ENCODE results near the gene SLC26A9. TPM values are rescaled to one million over a fixed set of nuclear protein-coding genes. Genes with fewer than 3 reads are reported as not detected.

The SLC26A9 gene
- total and polyA plus RNA-seq, 2 donors (not counting 3 experiments of a cell fraction or from before 2014, with no cell fraction given): 0.10 to 0.20 TPM

GRCh38 chr1:205922806-205923205 lies 20.4 kb downstream of the SLC26A9 start:
- ChIA-PET CTCF (interaction anchor here (1.2 to 27.5 kb wide), 2 partner anchors 15 to 59 kb away, joined by 4 to 1606 read pairs; no protein-coding TSS in a partner anchor), POLR2A (no interaction called here)

More at GRCh38 chr1:205922806-205923205, 20.4 kb downstream of the SLC26A9 start:
- Histone ChIP-seq H3K4me3 (replicated peaks in 1 of 3; ENCODE audit: insufficient read depth in 1 of 3, low read depth in 1 of 3, low read length in 3 of 3) (no peak overlapping the region), H3K27me3 (ENCODE audit: control insufficient read depth in 2 of 2, insufficient read depth in 2 of 2, low read length in 2 of 2) (no peaks in the 10 kb centered on the region), H3K9me3 (replicated peaks; ENCODE audit: control insufficient read depth, insufficient read depth, low read length) (no peaks in the 10 kb centered on the region), H3K79me2 (ENCODE audit: control insufficient read depth, insufficient read depth, low read length) (no peaks in the 10 kb centered on the region), H3K4me1 (ENCODE audit: control insufficient read depth, extremely low read depth, insufficient read depth, low read length) (no peaks in the 10 kb centered on the region), H3K36me3 (ENCODE audit: control insufficient read depth in 2 of 2, extremely low read depth in 1 of 2, insufficient read depth in 2 of 2, low read length in 2 of 2) (no peaks in the 10 kb centered on the region), H3K27ac (ENCODE audit: insufficient read depth, low read depth, low read length) (no peak overlapping the region), H2AFZ (ENCODE audit: low read depth, low read length) (no peak overlapping the region), H3K9ac (replicated peaks; ENCODE audit: extremely low read depth, insufficient read depth, low read length) (no peak overlapping the region), H3K9me1 (replicated peaks; ENCODE audit: control insufficient read depth, extremely low read depth, insufficient read depth, low read length) (no peaks in the 10 kb centered on the region), H3K4me2 (ENCODE audit: insufficient read depth, low read length) (no peak overlapping the region), H4K20me1 (replicated peaks; ENCODE audit: control insufficient read depth, extremely low read depth, insufficient read depth, low read length) (no peaks in the 10 kb centered on the region)
- dilution Hi-C loops (cut with MboI; ENCODE audit: extremely low pct_ligation_motif_present, low sequenced_read_pairs) (no loop called here), intact Hi-C loops (cut with micrococcal nuclease) (no loop called here)
- no peak for TF ChIP-seq EZH2 (IDR thresholded peaks at IDR 0.05; ENCODE audit: borderline replicate concordance, low read depth, low read length, severe bottlenecking)
- TF ChIP-seq, protein P1, sequence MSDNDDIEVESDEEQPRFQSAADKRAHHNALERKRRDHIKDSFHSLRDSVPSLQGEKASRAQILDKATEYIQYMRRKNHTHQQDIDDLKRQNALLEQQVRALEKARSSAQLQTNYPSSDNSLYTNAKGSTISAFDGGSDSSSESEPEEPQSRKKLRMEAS (IDR thresholded peaks at IDR 0.05; ENCODE audit: insufficient read depth, insufficient read length): no peak
- TF ChIP-seq MYC (IDR thresholded peaks at IDR 0.05; ENCODE audit: low read depth, low read length): no peak
- TF ChIP-seq POLR2A (IDR thresholded peaks at IDR 0.05; ENCODE audit: low read depth, low read length): no peak
- TF ChIP-seq GATA2 (IDR thresholded peaks at IDR 0.05; ENCODE audit: insufficient read depth, insufficient read length, low read depth, low read length): no peak
- TF ChIP-seq CTCF (IDR thresholded peaks at IDR 0.05; ENCODE audit: extremely low read depth in 1 of 2, insufficient read depth in 1 of 2, low read depth in 1 of 2, low read length in 2 of 2): no peak
- TF ChIP-seq FOS (IDR thresholded peaks at IDR 0.05; ENCODE audit: borderline replicate concordance, insufficient read depth, low read length): no peak
- TF ChIP-seq POLR2AphosphoS5 (IDR thresholded peaks at IDR 0.05; ENCODE audit: insufficient read depth, low read depth, low read length): no peak
- TF ChIP-seq JUN (IDR thresholded peaks at IDR 0.05; ENCODE audit: borderline replicate concordance, insufficient read depth, insufficient read length, low read depth): no peak
- FAIRE-seq (no peak), DNase-seq (ENCODE audit: low read depth, low spot score) (no peak)
- no TSS peak for BruUV-seq (replicated peaks)
